NCI-H82 (cell line): ENCODE measurements around the gene ANKRD6.

Experiments used
- DNase-seq: peaks from one replicate; lab custom pipeline; 2025; lab: John Stamatoyannopoulos, UW

The ANKRD6 gene

GRCh38 chr6:89471287-89471867 lies 38.4 kb downstream of the ANKRD6 start:
- no peak for DNase-seq

GRCh38 chr6:89475101-89475500 lies 42.1 kb downstream of the ANKRD6 start:
- no peak for DNase-seq

- no peak for DNase-seq
These were observed 42.7 kb downstream of the ANKRD6 start for GRCh38 chr6:89475634-89476033.

- no peak for DNase-seq
These were observed 46.9 kb downstream of the ANKRD6 start for GRCh38 chr6:89479897-89480296.

GRCh38 chr6:89481695-89482094 lies 48.7 kb downstream of the ANKRD6 start:
- no peak for DNase-seq

- DNase-seq, result no peak
These were observed 49.2 kb downstream of the ANKRD6 start for GRCh38 chr6:89482126-89482525.

GRCh38 chr6:89483111-89483720 lies 50.3 kb downstream of the ANKRD6 start:
- DNase-seq, result peak; percentile 58

- DNase-seq, result peak; percentile 57
These were observed 52.4 kb downstream of the ANKRD6 start for GRCh38 chr6:89485320-89485719.

- no peak for DNase-seq
These were observed 54.9 kb downstream of the ANKRD6 start for GRCh38 chr6:89487864-89488263.

- no peak for DNase-seq
These were observed 55.5 kb downstream of the ANKRD6 start for GRCh38 chr6:89488438-89488837.

GRCh38 chr6:89489078-89489477 lies 56.1 kb downstream of the ANKRD6 start:
- peak; percentile 47 for DNase-seq

- DNase-seq, result no peak
These were observed 59.2 kb downstream of the ANKRD6 start for GRCh38 chr6:89492025-89492640.

GRCh38 chr6:89494131-89494793 lies 61.3 kb downstream of the ANKRD6 start:
- DNase-seq, result peak; percentile 90

- peak; percentile 51 for DNase-seq
These were observed 63.1 kb downstream of the ANKRD6 start for GRCh38 chr6:89495961-89496535.

- peak; percentile 91 for DNase-seq
These were observed 67.7 kb downstream of the ANKRD6 start for GRCh38 chr6:89500611-89501010.

- peak; percentile 37 for DNase-seq
These were observed 68.3 kb downstream of the ANKRD6 start for GRCh38 chr6:89501222-89501621.

GRCh38 chr6:89501753-89502152 lies 68.8 kb downstream of the ANKRD6 start:
- no peak for DNase-seq

- DNase-seq, result no peak
These were observed 70.7 kb downstream of the ANKRD6 start for GRCh38 chr6:89503641-89504040.

- DNase-seq, result no peak
These were observed 72.9 kb downstream of the ANKRD6 start for GRCh38 chr6:89505847-89506246.

- DNase-seq, result peak; percentile 9
These were observed 74.0 kb downstream of the ANKRD6 start for GRCh38 chr6:89506716-89507617.

- DNase-seq, result no peak
These were observed 76.0 kb downstream of the ANKRD6 start for GRCh38 chr6:89508755-89509563.
